Activated CD8-positive, alpha-beta memory T cell treated with anti-CD3 and anti-CD28 coated beads for 48 hours (primary cell): ENCODE measurements around the gene ARL5B.
"Not testable (repeated sequence)": the region's sequence is repeated elsewhere in the genome, so short reads cannot be mapped to it uniquely, and the experiment has no call there.

ENCODE experiments used
- DNase-seq, 3 experiments: peaks; one replicate each; pipeline ENCODE4 v3.0.0-alpha.2; 2020; ENCODE audit warnings: low read depth in 2 of 3, low spot score in 2 of 3

ARL5B gene, protein sequence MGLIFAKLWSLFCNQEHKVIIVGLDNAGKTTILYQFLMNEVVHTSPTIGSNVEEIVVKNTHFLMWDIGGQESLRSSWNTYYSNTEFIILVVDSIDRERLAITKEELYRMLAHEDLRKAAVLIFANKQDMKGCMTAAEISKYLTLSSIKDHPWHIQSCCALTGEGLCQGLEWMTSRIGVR

DNA sequence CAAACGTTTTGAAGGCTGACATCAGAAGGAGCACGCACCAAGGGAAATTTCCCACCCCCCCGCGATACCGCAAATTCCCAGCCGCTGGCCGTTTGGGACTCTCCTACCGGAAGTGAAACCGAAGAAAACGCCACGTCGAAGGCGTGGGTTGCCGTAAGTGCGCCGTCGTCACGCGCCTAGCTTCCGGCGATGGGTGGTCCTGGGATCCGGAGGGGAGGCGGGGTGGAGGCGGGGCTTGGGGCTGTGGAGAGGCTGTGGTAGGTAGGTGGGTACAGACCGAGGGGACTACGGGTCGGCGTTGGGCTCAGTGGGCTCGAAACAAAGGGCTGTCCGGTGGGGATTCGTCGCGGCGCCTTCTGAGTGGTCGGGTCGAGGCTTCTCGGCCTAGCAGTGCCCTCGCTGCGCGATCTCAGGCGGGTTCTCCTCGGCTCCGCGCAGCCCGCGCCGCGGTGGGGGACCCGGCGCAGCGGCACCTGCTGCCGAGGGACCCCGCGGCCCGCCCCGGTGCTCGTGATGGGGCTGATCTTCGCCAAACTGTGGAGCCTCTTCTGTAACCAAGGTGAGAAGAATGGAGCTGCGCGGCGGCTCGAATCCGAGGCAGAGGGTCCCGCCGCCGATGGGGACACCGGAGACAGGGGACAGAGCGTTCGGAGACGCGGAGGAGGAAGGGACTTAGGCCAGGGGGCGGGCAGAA lies at the start of gene ARL5B:
TSS of gene ARL5B (plus strand) at position 307 of the 694 bp plus-strand sequence. CDS start at position 514, 207 bp downstream.
- peak; percentile 72 to 91 (median 87) for DNase-seq

DNA sequence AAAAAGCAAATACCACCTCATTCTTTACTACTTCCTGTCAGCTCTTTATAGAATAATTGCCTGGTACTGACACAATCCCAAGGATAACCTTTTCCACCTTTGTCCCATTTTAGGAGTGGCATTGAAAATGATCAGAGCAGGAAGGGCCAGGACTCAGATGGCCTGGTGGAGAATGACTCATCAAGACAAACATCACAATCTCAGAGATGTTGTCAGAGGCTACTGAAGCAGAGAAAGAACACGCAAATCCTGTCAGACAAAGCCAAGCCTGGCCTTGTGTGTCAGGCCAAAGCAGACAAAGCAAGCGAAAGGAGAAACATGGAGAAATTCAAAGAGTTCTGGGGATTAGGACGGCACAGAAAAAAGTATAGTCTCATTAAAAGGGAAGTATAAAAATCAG lies 48.7 kb upstream of the ARL5B start:
- DNase-seq = no peak

DNA sequence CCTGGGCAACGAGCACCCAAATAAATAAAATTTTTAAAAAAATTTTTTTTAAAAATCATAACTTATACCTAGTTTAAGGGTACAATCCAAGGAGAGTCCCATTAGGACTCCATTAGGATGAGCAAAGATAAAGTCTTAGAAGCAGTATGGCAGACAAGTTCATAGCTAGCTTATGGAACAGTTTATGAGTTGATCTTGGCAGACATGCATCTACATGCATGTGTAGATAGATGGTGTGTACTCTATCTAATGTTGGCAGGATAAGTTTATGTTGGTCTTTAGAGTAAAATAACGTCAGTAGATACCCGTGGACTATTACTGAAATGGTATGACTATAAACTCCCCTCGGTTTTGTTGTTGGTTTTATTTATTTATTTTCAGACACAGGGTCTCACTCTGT lies 48.1 kb upstream of the ARL5B start:
- DNase-seq = no peak

DNA sequence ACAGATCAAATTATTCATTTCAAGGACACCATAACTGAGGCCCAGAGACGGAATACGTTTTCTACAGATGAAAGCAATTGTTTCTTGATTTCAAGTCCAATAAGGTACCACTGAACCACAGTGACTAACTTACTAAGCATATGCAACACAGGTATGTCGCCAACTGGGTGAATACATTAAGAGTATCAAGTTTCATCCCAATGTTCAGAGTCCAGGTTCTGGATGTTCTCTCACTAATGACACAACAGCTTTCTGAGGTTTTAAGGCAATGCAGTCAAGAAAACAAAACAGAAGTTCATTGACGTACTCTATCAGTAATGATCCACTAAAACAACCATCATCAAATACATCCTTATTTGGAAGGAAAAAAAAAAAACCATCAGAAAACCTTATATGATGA lies 43.6 kb upstream of the ARL5B start:
- no peak for DNase-seq

DNA sequence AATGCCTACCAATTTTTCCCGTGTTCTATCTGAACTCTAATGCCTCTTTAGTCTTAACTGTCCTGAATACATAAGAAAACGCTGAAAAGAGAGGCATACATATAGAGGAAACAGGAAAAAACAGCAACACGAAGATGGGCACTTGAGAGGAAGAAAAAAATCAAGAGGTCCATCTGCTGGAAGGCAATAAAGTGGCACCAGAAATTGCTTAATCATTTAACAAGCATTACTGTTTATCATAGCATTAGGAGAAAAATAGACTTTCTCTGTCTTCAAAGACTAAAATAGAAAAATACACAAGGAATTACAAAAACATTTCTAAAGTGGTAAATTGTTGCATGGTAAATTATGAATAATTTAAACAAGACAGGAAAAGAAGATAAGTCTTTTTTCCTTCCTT lies 42.9 kb upstream of the ARL5B start:
- DNase-seq = no peak

DNA sequence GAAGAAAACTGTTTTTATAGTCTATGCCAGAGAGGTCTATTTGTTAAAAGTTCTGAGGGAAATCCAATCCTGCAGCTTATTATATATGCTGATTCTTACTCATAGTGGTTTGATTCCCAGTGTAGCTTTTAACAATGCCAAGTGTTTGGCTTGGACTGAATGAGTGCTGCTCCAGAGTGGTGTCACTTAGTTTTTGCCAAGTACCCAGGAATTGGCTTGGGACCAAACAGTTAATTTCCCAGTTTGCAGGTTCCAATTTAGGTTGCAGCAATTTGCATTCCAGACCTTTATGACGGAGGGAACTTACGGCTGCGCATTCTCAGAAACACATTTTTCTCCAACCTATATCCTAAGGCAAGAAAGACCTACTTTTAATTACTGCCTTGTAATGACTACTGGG lies 40.2 kb upstream of the ARL5B start:
- no peak for DNase-seq

DNA sequence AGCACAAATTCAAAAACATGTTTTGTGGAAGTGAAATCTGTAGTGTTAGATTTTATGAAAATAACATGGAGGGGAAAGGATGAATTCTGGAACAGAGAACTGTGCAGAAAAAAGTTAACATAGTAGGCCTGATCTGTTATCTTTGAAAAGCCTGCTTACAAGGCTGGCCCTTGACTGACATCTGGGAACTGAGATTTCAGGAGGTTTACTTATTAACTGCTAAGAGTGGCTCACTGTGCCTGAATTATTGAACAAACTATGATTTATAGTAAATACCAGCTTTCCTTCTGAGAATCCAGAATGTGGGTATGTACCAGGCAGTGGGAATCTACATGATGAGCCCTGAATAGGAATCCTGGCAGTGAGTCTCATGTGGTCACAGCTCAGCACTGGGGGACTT lies 38.4 kb upstream of the ARL5B start:
- no peak for DNase-seq

DNA sequence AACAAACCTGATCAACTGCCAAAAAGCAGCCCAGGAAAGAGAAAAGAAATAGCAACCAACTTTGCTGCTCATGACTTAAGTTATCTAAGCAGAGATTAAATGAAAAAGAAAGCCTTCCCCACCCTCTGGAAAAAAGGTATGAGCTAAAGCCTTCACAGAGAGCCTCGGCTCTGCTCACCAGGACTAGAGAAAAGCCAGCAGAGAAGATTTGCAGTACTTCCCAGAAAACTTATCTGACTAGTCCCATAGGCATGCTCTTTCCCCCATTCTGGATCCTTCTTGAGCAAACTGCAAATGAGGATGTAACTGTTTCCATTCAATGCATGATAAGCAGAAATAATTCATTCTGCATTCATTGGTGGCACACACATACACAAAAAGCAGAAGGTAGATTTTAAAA lies 35.6 kb upstream of the ARL5B start:
- not testable (repeated sequence) for DNase-seq

DNA sequence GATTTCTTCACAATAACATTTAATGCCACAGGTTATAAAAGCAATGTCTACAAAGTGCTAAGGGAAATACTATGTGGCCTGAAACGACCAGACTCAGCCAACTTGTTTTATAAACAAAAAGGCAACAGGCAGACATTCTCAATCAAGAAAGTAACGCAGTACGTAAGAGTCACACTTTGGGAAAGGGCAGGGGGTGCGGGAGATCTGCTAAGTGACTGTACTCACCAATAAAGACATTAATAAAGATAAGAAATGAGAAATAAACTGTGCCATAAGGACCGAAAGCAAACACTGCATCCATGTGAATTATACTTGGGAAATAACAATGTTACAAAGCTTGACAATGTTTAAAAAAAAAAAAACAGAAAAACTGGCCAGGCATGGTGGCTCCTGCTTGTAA lies 33.3 kb upstream of the ARL5B start:
- DNase-seq = no peak

DNA sequence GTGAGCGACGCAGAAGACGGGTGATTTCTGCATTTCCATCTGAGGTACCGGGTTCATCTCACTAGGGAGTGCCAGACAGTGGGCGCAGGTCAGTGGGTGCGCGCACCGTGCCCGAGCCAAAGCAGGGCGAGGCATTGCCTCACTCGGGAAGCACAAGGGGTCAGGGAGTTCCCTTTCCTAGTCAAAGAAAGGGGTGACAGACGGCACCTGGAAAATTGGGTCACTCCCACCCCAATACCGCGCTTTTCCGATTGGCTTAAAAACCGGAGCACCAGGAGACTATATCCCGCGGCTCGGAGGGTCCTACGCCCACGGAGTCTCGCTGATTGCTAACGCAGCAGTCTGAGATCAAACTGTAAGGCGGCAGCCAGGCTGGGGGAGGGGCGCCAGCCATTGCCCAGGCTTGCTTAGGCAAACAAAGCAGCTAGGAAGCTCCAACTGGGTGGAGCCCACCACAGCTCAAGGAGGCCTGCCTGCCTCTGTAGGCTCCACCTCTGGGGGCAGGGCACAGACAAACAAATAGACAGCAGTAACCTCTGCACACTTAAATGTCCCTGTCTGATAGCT lies 31.7 kb upstream of the ARL5B start:
- DNase-seq = peak; percentile 23 to 41 (median 36)

DNA sequence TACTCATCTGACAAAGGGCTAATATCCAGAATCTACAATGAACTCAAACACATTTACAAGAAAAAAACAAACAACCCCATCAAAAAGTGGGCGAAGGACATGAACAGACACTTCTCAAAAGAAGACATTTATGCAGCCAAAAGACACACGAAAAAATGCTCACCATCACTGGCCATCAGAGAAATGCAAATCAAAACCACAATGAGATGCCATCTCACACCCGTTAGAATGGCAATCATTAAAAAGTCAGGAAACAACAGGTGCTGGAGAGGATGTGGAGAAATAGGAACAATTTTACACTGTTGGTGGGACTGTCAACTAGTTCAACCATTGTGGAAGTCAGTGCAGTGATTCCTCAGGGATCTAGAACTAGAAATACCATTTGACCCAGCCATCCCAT lies 26.7 kb upstream of the ARL5B start:
- not testable (repeated sequence) for DNase-seq

DNA sequence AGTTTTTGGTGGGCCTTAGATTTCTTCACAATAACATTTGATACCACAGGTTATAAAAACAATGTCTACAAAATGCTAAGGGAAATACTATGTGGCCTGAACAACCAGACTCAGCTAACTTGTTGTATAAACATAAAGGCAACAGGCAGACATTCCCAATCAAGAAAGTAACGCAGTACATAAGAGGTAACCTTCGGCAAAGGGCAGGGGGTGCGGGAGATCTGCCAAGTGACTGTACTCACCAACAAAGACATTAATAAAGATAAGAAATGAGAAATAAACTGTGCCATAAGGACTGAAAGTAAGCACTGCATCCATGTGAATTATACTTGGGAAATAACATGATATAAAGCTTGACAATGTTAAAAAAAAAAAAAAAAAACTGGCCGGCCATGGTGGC lies 23.2 kb upstream of the ARL5B start:
- no peak for DNase-seq

DNA sequence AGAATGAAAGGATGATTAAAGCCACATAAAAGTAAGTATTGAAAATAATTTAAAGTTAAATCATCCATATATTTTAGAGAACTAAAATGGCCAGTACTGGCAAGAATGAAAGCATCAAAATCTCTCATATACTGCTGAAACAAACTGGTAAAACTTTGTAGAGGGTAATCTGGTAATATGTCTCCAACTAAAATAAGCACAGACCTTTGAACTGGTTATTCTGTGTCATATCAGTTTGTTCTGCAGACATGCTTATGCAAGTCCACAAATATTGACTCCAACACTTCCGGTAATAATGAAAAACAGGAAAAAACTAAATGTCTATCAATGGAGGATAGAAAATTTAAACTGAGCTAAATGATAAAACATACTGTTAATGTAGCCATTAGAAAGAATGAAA lies 21.8 kb upstream of the ARL5B start:
- DNase-seq = not testable (repeated sequence)

DNA sequence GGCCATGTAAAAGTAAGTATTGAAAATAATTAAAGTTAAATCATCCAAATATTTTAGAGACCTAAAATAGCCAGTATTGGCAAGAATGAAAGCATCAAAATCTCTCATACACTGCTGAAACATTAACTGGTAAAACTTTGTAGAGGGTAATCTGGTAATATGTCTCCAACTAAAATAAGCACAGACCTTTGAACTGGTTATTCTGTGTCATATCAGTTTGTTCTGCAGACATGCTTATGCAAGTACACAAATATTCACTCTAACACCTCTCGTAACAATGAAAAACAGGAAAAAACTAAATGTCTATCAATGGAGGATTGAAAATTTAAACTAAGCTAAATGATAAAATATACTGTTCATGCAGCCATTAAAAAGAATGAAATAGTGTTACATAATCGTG lies 19.5 kb upstream of the ARL5B start:
- DNase-seq = not testable (repeated sequence)

DNA sequence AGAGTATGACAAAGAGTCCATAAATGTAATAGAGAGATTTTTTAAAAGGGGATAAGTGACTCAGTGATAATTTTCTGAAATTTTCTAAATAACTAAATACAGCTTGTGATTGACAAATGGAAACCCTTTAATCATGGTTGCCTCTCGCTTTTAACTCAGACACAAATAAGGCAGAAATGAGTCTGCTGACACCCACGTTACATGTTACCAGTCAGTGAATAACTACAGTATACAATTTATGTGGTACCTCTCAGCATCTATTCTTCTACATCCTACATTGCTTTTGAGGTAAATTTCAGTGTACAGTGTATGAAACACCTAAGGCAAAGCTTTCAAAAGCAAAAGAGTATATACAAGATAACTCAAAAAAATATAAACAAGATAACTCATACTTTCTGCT lies 12.1 kb upstream of the ARL5B start:
- no peak for DNase-seq

DNA sequence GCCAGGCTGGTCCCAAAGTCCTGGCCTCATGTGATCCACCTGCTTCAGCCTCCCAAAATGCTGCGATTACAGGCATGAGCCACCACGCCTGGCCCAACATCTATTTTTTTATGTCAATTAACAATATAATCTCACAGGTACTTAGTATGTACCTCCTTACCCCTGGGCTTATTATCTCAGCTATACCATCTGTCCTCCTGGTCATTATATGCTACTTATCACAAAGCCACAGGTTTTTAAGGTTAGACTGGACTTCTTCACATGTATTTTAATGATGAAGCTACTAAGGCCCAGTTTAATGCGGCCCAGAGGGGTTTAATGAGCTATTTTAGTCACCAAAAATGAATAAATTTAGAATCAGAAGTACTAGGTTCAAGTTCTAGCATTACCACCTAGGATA lies 11.3 kb upstream of the ARL5B start:
- DNase-seq = no peak

DNA sequence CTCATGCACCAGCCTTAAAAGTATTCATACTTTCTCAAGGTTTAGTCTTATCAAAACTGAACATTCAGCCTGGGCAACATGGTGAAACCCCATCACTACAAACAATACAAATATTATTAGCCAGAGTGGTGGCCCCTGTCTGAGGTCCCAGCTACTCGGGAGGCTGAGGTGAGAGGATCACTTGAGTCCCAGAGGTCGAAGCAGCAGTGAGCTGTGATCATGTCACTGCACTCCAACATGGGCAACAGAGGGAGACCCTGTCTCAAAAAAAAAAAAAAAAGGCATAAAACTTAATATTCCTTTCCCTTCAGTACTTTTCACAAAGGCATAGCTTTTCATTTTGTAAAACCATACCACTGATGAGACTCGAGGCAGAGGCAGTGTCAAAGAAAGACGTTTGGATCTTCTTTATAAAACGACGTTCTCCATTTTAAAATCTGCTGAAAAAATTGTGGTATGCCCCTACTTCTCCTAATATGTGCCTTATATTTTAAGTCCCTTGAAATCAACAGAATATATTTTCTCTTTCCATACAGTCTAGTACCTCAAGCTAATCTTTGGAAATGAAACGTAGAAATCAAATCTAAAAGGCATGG lies 9.8 kb upstream of the ARL5B start:
- no peak for DNase-seq

DNA sequence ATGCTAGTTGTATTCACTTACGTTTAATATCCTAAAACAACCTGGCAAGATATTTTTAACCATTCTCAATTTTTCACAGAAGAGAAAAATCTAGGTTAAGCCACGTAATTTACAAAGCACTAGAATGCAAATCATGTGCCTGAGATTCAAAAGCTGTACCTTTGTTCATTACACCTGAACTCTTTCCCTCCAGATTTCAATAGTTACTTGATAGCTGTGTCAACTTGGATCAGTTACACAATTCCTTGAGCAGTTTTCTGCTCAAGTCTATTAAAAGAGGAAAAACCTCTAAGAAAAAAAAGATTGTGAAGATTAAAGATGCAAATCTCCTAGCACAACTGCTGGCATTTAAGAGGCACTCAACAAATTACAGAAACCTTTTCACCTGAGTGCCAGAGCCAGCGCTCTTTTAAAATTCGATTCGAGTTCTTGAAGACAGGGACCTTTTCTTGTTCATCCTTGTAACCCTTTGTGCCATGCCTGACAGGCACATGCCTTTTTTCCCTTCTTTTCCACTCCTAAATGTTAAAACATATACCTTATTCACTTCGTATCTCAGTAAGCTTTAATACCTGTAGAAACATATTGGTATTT lies 8.7 kb upstream of the ARL5B start:
- no peak for DNase-seq

DNA sequence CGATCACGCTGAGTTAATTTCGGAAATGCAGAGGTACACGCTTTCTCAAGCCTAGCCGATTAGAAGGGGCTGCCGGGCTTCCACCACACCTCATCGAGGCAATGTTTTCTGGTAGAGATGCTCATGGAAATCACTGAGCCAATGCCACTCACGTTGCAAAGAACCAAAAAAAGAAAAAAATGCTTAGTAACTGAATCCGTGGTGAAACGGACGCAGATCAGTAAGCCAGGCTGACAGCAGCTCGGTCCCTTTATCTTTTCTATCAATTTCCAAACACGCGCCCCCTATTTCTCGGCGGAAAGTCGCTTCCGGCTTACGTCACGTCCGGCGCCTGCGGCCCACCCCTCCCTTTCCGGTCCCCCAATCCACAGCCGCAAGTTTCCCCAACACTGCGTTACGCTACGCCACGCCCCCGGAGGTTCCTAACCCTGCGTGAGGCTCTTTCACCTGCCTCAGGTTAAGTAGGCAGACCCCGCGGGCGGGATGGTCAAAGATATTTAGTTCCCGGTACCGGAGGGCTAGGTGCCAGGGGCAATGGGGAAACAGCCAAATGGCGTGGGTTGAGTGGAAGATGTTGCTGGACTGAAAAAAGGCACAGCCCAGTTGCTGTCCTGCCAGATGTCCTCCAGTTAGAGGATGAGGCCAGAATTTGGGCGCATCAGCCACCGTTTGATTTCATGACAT lies 7.8 kb upstream of the ARL5B start, which contains the start of gene NSUN6:
TSS of gene NSUN6 (minus strand) at position 264 of the 684 bp plus-strand sequence. CDS start 384 bp downstream, outside the sequence.
- DNase-seq = peak; percentile 70 to 90 (median 80)

DNA sequence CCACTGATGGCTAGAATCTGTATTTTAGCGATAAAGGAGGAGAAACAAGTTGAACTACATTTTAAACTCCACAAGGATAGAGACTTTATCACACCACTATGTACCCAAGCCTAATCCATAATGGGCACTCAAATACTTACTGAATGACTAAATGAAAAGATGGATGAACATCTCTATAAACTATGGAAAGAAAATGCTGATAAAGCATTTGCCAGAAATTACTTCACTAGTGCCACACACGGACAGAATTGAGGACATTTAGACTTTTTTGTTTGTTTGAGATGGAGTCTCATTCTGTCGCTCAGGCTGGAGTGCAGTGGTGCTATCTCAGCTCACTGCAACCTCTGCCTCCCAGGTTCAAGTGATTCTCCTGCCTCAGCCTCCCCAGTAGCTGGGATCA lies 6.1 kb upstream of the ARL5B start:
- DNase-seq = no peak

DNA sequence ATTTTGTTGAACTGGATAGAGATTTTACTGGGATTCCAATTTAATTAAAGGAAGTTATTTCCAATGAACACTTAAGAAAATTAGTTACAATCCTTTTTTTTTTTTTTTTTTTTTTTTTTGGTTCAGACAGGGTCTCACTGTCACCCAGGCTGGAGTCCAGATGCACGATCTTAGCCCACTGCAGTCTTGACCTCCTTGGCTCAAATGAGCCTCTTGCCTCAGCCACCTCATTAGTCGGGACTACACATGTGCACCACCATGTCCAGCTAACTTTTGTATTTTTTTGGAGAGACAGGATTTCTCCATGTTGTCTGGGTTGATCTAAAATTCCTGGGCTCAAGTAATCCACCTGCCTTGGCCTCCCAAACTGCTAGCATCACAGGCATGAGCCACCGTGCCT lies 2.5 kb upstream of the ARL5B start:
- no peak for DNase-seq
